ENCODE data around the gene DSCAML1.

- TF ChIP-seq POLR2A (IDR thresholded peaks at IDR 0.05): no peak
- no peak for TF ChIP-seq CTCF (IDR thresholded peaks at IDR 0.05)
Measured at GRCh38 chr11:117830674-117831351, 33.8 kb upstream of the DSCAML1 start.
